ENCODE data around the gene CSTPP1. TPM values are rescaled to one million over a fixed set of nuclear protein-coding genes. Genes with fewer than 3 reads are reported as not detected.

CSTPP1 gene
- total and polyA plus RNA-seq, 2 donors (not counting 1 experiment from before 2014, with no cell fraction given): 11.5 to 29.0 TPM

- no peak overlapping the region for H3K9ac ChIP-seq (ENCODE audit: low read length)
- POLR2A ChIA-PET: interaction anchor here (3.3 kb wide), 1 partner anchor 36 kb away, joined by 14 read pairs; the partner anchor contains the start of gene DDB2
- H3K4me1 ChIP-seq (ENCODE audit: control insufficient read depth in 2 of 2, insufficient read depth in 2 of 2, low read length in 2 of 2): peaks cover 17 to 28% of the 10 kb centered on the region in 2 donors
- H3K27me3 ChIP-seq (replicated peaks in 1 of 4; ENCODE audit: control extremely low read depth in 1 of 4, control insufficient read depth in 3 of 4, insufficient read depth in 4 of 4, low read length in 3 of 4): peaks cover 0 to 8% (median 2%) of the 10 kb centered on the region in 4 experiments
- Mint-ChIP-seq H3K27ac (peak overlapping the region; percentile 68), H3K4me3 (no peak overlapping the region), H3K4me1 (peaks cover 25% of the 10 kb centered on the region), H3K9me3 (ENCODE audit: insufficient read depth) (no peaks in the 10 kb centered on the region), H3K27me3 (peaks cover 5% of the 10 kb centered on the region)
- peaks cover 0 to 14% of the 10 kb centered on the region in 2 experiments for H3K36me3 ChIP-seq (replicated peaks in 1 of 2; ENCODE audit: control extremely low read depth in 1 of 2, control insufficient read depth in 1 of 2, extremely low read depth in 1 of 2, insufficient read depth in 2 of 2, low read length in 1 of 2)
- 95% methylated on average over 20 of the region's 23 CpGs for WGBS (ENCODE audit: insufficient coverage)
- no peak overlapping the region for H3K4me2 ChIP-seq (replicated peaks; ENCODE audit: low read depth, low read length, poor library complexity, severe bottlenecking)
- DNase-seq (peak; percentile 16), ATAC-seq (ENCODE audit: low read depth) (no peak)
- no peak overlapping the region for H2AFZ ChIP-seq (ENCODE audit: insufficient read depth, low read depth, low read length, poor library complexity, severe bottlenecking)
- H4K20me1 ChIP-seq (ENCODE audit: control insufficient read depth, insufficient read depth, low read length, poor library complexity, severe bottlenecking): peaks cover 19% of the 10 kb centered on the region
- TF ChIP-seq EZH2 (IDR thresholded peaks at IDR 0.05; ENCODE audit: borderline replicate concordance, insufficient read depth, low read depth, low read length, poor library complexity, severe bottlenecking): no peak
- TF ChIP-seq CTCF (IDR thresholded peaks at IDR 0.05): no peak
- no peak overlapping the region for H3K27ac ChIP-seq (ENCODE audit: low read length in 2 of 2)
- H3K79me2 ChIP-seq (ENCODE audit: control insufficient read depth, insufficient read depth, low read length): peaks cover 31% of the 10 kb centered on the region
- H3K4me3 ChIP-seq (ENCODE audit: control extremely low read depth in 1 of 5, extremely low read depth in 1 of 5, insufficient read depth in 1 of 5, low read depth in 2 of 5, low read length in 4 of 5): no peak overlapping the region
- CTCF ChIA-PET: interaction anchor here (0.8 to 5.0 kb wide), 15 partner anchors 8 to 275 kb away, joined by 3 to 37 read pairs (median 7); partner anchors contain the start of genes ACP2, DDB2 and PACSIN3
- no peaks in the 10 kb centered on the region for H3K9me3 ChIP-seq (ENCODE audit: control extremely low read depth in 1 of 3, control insufficient read depth in 2 of 3, insufficient read depth in 1 of 3, low read length in 2 of 3)
- intact Hi-C loops (cut with micrococcal nuclease): loop anchor here (5.0 kb wide), 3 partner anchors 477 to 773 kb away; partner anchors contain the start of genes ARHGAP1, NUP160 and ZNF408
Observed at GRCh38 chr11:47178737-47179654, 242.4 kb downstream of the CSTPP1 start.
